Stimulated activated naive CD8-positive, alpha-beta T cell treated with anti-CD3 and anti-CD28 coated beads, Interleukin-15, Interleukin-2, amounts not matched to agents 100 ng/mL and 50 ng/mL, for 24 hours (primary cell): ENCODE measurements around the gene NUDT3.
"Not testable (repeated sequence)": the region's sequence is repeated elsewhere in the genome, so short reads cannot be mapped to it uniquely, and the experiment has no call there.

Source experiments
- H3K27ac Mint-ChIP-seq: one replicate; pipeline ENCODE4 v1.8.0; 2021; ENCODE audit warnings: mild to moderate bottlenecking, mixed read lengths
- H3K27me3 Mint-ChIP-seq: one replicate; pipeline ENCODE4 v1.8.0; 2021; ENCODE audit warnings: mixed read lengths
- H3K36me3 Mint-ChIP-seq: one replicate; pipeline ENCODE4 v1.8.0; 2021; ENCODE audit warnings: low read depth, mixed read lengths
- H3K4me1 Mint-ChIP-seq: one replicate; pipeline ENCODE4 v1.8.0; 2021; ENCODE audit warnings: low read depth, mixed read lengths
- H3K4me3 Mint-ChIP-seq: one replicate; pipeline ENCODE4 v1.8.0; 2021; ENCODE audit warnings: mild to moderate bottlenecking, mixed read lengths
- H3K9me3 Mint-ChIP-seq: one replicate; pipeline ENCODE4 v1.8.0; 2021; ENCODE audit warnings: mixed read lengths

NUDT3 gene

DNA sequence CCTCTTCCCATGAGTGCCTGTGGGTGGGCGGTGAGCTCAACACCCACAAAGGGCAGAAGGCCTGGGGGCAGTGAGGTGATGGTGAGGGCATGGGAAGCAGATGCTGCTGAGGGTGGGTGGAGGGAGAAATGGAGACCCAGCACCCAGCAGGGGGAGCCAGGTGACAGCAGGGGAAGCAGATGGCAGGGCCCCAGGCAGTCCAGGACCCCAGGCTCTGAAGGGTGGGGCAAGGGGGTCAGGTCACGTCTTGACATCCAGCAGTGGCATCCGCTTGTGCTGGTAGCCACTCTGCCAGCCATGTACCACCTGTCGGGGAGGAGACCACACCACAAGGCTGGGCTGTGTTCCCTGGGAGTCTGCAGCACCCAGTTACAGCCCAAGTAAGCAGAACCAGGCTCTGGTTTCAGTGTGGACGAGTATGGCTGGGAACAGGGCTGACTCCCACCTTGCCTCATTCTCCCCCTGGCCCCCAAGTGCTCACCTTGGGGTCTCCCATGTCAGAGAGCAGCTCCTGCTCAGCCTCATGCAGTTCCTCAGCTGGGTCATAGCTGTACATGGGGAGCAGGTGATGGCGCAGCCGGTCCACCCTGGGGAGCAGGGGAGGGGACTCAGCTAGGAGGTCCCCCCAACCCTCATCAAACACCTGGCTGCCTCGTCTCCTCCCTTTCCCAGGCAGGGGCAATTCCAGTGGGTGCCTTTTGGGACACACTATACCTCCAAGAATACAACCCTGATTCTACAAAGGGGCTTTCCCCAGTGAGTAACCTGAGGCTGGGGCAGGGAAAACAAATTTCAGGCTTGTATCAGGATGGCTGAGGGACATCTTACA is 145.7 kb downstream of the NUDT3 start:
- Mint-ChIP-seq H3K36me3 (peaks cover 34% of the 10 kb centered on the region), H3K27me3 (no peaks in the 10 kb centered on the region), H3K4me3 (peak overlapping the region; percentile 35), H3K9me3 (no peaks in the 10 kb centered on the region), H3K27ac (peak overlapping the region; percentile 63), H3K4me1 (peaks cover 76% of the 10 kb centered on the region)

DNA sequence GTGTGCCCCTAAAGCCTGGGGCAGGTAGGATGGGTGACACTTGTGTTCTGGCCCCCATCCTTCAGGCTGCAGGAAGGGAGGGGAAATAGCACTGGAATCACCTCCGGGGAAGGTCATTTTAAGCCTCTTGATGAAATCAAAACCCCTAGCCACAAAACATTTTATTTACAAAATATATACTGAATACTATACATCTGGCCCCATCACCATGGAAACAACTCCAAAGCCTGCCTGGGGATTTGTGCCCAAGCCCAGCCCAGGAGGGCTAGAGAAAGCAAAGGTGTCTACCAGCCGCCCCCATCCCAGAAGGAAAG is 146.3 kb downstream of the NUDT3 start:
- Mint-ChIP-seq H3K9me3 (no peaks in the 10 kb centered on the region), H3K27me3 (no peaks in the 10 kb centered on the region), H3K36me3 (peaks cover 40% of the 10 kb centered on the region), H3K4me1 (peaks cover 82% of the 10 kb centered on the region), H3K27ac (no peak overlapping the region), H3K4me3 (no peak overlapping the region)

DNA sequence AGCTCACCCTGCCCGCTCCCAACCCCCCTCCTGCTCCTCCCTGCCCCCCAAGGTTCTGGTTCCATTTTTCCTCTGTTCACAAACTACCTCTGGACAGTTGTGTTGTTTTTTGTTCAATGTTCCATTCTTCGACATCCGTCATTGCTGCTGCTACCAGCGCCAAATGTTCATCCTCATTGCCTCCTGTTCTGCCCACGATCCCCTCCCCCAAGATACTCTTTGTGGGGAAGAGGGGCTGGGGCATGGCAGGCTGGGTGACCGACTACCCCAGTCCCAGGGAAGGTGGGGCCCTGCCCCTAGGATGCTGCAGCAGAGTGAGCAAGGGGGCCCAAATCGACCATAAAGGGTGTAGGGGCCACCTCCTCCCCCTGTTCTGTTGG is 146.7 kb downstream of the NUDT3 start:
- H3K4me3 Mint-ChIP-seq, H3K9me3 Mint-ChIP-seq, H3K27me3 Mint-ChIP-seq: not testable (repeated sequence)
- Mint-ChIP-seq H3K36me3 (peaks cover 44% of the 10 kb centered on the region), H3K27ac (peak overlapping the region; percentile 16), H3K4me1 (peaks cover 86% of the 10 kb centered on the region)

DNA sequence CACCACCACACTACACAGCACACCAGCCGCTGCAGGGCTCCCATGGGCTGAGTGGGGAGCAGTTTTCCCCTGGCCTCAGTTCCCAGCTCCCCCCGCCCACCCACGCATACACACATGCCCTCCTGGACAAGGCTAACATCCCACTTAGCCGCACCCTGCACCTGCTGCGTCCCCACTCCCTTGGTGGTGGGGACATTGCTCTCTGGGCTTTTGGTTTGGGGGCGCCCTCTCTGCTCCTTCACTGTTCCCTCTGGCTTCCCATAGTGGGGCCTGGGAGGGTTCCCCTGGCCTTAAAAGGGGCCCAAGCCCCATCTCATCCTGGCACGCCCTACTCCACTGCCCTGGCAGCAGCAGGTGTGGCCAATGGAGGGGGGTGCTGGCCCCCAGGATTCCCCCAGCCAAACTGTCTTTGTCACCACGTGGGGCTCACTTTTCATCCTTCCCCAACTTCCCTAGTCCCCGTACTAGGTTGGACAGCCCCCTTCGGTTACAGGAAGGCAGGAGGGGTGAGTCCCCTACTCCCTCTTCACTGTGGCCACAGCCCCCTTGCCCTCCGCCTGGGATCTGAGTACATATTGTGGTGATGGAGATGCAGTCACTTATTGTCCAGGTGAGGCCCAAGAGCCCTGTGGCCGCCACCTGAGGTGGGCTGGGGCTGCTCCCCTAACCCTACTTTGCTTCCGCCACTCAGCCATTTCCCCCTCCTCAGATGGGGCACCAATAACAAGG is 147.3 kb downstream of the NUDT3 start:
- H3K4me3 Mint-ChIP-seq, H3K9me3 Mint-ChIP-seq, H3K27me3 Mint-ChIP-seq: not testable (repeated sequence)
- peak overlapping the region; percentile 89 for H3K27ac Mint-ChIP-seq
- H3K4me1 Mint-ChIP-seq, result peaks cover 91% of the 10 kb centered on the region
- H3K36me3 Mint-ChIP-seq, result peaks cover 49% of the 10 kb centered on the region

DNA sequence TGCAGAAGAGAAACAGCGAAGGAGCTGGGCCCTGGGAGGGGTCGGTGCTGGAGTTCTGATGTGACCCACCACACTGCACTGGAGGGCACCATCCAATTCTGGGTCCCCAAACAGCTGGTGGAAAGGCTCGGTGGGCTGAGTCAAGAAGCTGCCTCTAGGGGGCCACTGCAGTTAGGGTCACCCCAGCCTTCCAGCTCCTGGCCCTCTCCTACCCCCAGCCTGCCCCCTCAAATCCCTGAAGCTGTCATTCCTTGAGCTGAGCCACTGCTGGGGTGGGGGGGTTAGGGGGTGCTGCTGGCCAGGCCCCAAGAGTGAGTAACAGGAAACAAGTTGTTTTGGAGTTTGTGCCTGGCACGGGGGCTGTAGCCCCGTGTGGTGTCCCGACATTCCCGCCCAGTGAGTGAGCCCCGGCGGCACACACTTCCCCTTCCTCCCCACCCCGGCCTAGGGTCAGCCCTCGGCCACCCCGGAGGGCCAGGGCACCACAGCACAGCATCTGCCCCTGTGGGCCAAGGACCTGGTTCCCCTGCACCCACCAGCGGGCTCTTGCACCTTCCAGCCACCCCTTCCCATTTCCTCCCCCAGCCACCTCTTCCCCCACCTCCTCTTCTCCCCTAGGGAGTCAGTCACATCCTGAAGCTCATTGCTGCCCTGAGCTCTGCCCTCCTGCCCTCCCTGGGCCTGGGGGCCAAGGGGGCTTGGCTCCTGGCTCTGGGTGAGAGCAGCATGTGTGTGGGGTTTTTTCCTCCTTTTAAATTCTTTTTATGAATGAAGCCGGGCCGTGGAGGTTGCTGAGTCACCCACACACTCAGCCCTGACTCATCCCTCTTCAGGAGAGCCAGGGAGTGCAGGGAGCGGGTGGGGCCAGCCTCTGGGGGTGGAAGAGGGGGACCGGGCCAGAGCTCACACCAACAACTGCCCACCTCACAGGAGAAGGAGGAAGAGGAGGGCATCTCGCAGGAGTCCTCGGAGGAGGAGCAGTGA is 148.3 kb downstream of the NUDT3 start:
- peaks cover 59% of the 10 kb centered on the region for H3K36me3 Mint-ChIP-seq
- H3K4me1 Mint-ChIP-seq, result peaks cover 91% of the 10 kb centered on the region
- peak overlapping the region; percentile 97 for H3K27ac Mint-ChIP-seq

DNA sequence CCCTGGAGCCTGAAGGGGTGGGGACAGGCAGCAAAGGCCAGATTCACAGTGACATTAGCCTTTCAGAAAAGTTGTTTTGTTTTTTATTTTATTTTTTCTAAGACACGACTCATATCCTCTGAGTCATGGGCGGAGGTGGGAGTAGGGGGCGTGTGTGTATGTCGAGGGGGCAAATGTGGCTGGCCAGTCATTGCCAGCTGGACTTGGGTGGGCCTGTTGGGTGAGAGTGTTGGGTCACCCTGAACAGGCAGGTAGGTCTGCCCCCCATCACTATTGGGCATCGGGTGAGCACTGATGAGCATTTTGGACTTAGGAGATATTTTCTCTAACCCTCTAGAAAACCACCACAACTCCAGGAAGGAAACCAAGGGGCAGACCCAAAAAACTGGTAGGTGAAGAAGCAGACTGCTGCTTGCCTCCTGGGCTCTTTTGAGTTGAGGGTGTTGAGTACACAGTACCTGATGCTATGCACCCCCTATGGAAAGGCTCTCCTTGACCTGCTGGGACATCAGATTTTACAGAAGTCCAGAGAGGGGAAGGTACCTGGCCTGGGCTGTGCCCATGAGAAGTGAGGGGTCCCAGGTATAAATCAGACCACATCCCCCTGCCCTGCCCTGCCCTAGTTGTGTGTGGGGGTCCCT is 149.2 kb downstream of the NUDT3 start:
- Mint-ChIP-seq H3K36me3 (peaks cover 68% of the 10 kb centered on the region), H3K27ac (peak overlapping the region; percentile 97), H3K4me1 (peaks cover 98% of the 10 kb centered on the region), H3K27me3 (no peaks in the 10 kb centered on the region), H3K4me3 (peak overlapping the region; percentile 60), H3K9me3 (no peaks in the 10 kb centered on the region)

More for the DNA sequence above, 148.3 kb downstream of the NUDT3 start:
- Mint-ChIP-seq H3K9me3 (no peaks in the 10 kb centered on the region), H3K4me3 (peak overlapping the region; percentile 13), H3K27me3 (no peaks in the 10 kb centered on the region)

DNA sequence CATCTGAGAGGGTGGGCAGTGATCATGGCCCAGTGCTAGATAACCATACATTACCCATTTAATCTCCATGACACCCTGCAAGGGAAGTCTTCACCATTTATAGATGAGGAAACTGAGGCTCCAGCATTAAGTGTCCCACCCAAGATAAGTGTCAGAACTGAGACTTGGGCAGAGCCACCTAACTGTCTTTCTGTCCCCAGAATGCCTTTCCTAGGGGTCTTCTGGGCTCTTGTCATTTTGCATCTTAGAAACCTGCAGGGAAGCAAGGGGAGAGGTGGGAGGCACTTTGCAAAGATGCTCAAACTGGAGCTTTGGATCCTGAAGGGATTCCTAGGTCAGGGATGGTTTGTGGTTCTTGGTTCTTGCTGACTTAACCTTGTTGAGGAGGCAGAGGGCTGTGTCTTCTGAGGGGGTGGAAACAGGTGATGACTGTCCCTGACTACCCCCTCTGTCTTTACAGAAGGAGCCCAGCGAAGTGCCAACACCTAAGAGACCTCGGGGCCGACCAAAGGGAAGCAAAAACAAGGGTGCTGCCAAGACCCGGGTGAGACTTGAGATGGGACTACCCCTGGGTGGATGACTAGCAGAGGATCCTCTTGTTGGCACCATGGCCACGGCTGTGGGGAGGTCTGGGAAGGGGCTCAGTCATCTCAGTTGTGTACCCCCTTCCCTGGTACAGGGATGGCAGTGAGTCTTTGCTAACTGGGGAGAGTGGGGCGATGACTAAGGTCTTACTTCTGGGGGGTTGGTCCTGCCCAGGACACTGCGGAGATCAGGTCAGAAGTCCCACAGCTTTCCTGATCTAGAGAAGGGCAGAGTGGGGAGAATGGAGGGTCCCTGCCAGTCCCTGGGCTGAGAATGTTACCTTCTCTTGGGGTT is 150.0 kb downstream of the NUDT3 start:
- Mint-ChIP-seq H3K27ac (peak overlapping the region; percentile 97), H3K4me1 (peaks cover 92% of the 10 kb centered on the region), H3K27me3 (no peaks in the 10 kb centered on the region), H3K4me3 (peak overlapping the region; percentile 60), H3K36me3 (peaks cover 70% of the 10 kb centered on the region), H3K9me3 (no peaks in the 10 kb centered on the region)

DNA sequence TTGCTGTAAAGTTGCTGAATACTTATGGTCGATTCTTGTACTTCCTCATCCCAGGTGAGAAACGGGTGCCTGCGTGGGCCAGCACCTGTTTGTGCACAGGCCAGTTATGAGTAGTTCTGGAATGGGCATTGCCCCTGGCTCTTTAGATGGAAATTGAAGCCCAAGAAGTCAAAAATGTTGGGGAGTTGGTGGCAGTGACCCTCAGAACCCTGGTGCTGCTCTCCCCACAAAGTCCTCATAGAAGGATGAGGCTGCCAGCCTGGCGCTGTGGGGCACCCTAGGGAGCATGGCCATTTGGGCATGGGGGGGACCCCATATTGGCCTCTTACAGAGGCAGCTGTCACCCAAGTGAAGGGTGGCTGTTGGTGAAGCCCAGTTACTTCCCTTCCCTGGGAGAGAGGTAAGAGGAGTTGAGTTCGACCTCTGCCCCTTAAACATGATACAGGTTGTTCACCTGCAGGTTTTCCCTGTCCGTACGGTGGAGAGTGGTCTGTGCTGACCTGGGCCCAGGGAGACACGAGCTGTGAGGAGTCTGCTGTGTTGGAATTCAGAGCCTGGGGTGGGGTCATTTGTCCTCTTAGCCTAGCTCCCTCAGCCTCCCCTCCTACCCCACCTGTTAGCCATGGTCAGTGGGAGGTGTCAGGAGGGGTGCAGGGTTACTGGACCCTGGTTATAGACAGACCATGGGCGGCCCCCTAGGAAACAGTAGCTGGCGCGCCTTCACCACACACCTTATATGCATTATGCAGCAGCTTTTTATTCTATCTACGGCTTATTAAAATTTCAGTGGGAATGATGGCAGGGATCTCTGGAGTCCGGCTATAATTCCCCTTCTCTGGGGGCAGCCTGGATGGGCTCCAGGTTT is 150.9 kb downstream of the NUDT3 start:
- Mint-ChIP-seq H3K9me3 (no peaks in the 10 kb centered on the region), H3K27ac (peak overlapping the region; percentile 97), H3K36me3 (peaks cover 70% of the 10 kb centered on the region), H3K27me3 (no peaks in the 10 kb centered on the region), H3K4me3 (peak overlapping the region; percentile 60), H3K4me1 (peaks cover 83% of the 10 kb centered on the region)

DNA sequence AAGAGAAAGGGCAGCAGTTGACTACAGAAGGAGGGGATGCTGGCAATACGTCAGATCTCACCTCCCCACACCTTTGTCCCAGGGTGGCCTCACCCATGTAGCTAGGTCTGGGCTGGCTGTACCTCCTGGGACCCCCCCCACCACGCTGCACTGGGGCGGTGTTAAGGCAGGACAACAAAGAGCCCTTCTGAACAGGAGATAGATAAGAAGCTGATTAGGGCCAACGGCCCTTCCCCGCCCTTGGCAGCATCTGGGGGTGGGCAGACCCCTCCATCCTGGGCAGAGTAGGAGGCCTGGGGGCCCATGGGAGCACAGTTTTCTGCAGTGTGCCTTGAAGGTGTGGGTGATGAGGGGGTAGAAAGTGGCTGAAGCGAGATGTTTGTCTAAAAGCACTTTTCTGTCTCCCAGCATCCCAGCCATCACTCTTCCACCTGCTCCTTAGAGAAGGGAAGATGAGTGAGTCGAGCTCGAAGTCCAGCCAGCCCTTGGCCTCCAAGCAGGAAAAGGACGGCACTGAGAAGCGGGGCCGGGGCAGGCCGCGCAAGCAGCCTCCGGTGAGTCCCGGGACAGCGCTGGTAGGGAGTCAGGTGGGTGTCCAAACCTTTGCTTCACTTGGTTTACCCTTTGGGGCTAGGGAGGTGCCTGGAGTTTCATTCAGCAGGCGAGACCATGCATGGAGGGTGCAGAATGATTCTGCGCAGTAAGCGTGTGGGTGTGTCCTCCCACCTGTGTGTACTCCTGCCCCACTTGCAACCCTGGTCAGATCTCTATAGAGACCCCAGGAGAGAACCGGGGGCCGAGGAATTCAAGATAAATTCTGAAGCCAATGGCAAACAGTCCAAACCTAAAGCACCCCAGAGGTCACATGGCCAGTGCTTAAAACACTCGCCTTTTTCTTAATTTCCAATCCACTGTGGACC is 151.9 kb downstream of the NUDT3 start:
- Mint-ChIP-seq H3K27me3 (no peaks in the 10 kb centered on the region), H3K4me1 (peaks cover 78% of the 10 kb centered on the region), H3K4me3 (peak overlapping the region; percentile 95), H3K9me3 (no peaks in the 10 kb centered on the region), H3K36me3 (peaks cover 61% of the 10 kb centered on the region), H3K27ac (peak overlapping the region; percentile 97)

DNA sequence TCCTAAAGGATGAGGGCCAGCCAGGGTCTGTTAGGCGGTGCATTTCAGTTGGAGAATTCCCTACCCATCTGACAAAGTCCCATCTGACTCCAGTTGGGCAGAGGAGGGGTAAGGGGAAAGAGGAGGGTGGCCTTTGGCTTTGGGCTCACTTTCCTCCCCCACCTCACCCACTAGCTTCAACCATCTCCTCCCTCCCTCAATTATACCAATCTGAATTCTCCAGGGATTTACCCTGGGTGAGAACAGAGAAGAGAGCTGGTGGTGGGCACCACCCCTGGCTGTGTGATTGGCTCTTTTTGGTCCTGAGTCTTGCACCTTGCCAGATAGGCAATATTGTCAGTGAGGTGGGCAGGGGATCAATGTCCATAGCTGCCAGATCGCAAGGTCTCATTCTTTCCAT is 152.6 kb downstream of the NUDT3 start:
- H3K27ac Mint-ChIP-seq, result peak overlapping the region; percentile 97
- no peaks in the 10 kb centered on the region for H3K27me3 Mint-ChIP-seq
- H3K9me3 Mint-ChIP-seq, result no peaks in the 10 kb centered on the region
- H3K36me3 Mint-ChIP-seq, result peaks cover 57% of the 10 kb centered on the region
- peaks cover 71% of the 10 kb centered on the region for H3K4me1 Mint-ChIP-seq
- peak overlapping the region; percentile 95 for H3K4me3 Mint-ChIP-seq

DNA sequence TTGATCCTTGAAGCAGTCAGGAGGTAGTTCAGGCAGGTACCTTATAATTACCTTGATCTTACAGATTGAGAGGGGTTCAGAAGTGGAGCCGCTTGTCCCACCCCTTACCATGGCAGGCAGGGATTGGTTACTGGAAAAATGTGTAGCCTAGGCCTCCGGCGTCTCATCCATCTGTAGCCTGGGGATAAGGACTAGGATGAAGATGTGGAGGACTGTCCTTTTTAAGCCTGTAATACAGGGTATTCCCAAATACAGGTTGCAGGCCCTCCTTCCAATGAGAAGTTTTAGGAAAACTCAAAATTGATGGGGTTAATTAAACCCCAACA is 153.0 kb downstream of the NUDT3 start:
- Mint-ChIP-seq H3K4me1 (peaks cover 69% of the 10 kb centered on the region), H3K36me3 (peaks cover 57% of the 10 kb centered on the region), H3K9me3 (no peaks in the 10 kb centered on the region), H3K27me3 (no peaks in the 10 kb centered on the region), H3K4me3 (peak overlapping the region; percentile 95), H3K27ac (peak overlapping the region; percentile 97)
